Gastrocnemius medialis (tissue), 4 donors: ENCODE results near the gene ASIC2.

ENCODE experiments used
- POLR2A ChIP-seq, 2 donors: fragments of 450-650 bp; IDR thresholded peaks; one replicate each; pipeline ENCODE4 v1.6.1; 2017; ENCODE audit warnings: antibody characterized with exemption in 2 of 2, mild to moderate bottlenecking in 2 of 2, moderate library complexity in 2 of 2
- TF ChIP-seq, protein P1 (sequence below), 5 experiments: fragments of 450-650 bp in 3 of 5; fragments of 200-600 bp in 2 of 5; sonication (generic) in 2 of 5; IDR thresholded peaks in 4 of 5; conservative IDR thresholded peaks in 1 of 5; 1 replicate in 4 of 5; 2 replicates in 1 of 5; pipeline ENCODE4 v1.5.1; 2016 to 2019; ENCODE audit warnings: antibody characterized with exemption in 5 of 5, mild to moderate bottlenecking in 3 of 5, moderate library complexity in 3 of 5

DNA sequence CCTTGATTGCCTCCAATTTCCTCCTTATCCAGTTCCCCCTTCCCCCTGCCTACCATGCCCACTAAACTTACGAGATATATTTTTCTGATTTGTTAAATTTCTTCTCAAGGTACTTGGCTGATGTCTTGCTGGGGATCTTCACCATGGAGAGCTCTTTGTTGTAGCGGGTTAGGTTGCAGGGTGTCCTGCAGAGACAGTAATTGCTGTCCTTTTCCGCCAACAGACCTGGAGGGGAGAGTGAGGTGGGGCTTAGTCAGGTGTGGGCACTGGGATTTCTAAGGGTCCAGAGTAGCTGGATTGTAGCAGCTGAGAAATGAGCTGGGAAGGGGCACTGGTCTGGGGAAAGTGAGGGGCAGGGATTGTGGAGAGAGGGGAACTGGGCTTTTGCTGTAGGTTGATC is 269.3 kb downstream of the ASIC2 start:
- TF ChIP-seq, protein P1, sequence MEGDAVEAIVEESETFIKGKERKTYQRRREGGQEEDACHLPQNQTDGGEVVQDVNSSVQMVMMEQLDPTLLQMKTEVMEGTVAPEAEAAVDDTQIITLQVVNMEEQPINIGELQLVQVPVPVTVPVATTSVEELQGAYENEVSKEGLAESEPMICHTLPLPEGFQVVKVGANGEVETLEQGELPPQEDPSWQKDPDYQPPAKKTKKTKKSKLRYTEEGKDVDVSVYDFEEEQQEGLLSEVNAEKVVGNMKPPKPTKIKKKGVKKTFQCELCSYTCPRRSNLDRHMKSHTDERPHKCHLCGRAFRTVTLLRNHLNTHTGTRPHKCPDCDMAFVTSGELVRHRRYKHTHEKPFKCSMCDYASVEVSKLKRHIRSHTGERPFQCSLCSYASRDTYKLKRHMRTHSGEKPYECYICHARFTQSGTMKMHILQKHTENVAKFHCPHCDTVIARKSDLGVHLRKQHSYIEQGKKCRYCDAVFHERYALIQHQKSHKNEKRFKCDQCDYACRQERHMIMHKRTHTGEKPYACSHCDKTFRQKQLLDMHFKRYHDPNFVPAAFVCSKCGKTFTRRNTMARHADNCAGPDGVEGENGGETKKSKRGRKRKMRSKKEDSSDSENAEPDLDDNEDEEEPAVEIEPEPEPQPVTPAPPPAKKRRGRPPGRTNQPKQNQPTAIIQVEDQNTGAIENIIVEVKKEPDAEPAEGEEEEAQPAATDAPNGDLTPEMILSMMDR (IDR thresholded peaks at IDR 0.05 in 4 of 5, conservative IDR thresholded peaks at IDR 0.05 in 1 of 5), result no peak
- no peak for TF ChIP-seq POLR2A (IDR thresholded peaks at IDR 0.05)
